ENCODE measurements around the gene APAF1. TPM values are rescaled to one million over a fixed set of nuclear protein-coding genes. Genes with fewer than 3 reads are reported as not detected.

APAF1 gene
- total and polyA plus RNA-seq, 2 donors (not counting 3 experiments of a cell fraction or from before 2014, with no cell fraction given): 7.2 to 35.2 TPM

DNA sequence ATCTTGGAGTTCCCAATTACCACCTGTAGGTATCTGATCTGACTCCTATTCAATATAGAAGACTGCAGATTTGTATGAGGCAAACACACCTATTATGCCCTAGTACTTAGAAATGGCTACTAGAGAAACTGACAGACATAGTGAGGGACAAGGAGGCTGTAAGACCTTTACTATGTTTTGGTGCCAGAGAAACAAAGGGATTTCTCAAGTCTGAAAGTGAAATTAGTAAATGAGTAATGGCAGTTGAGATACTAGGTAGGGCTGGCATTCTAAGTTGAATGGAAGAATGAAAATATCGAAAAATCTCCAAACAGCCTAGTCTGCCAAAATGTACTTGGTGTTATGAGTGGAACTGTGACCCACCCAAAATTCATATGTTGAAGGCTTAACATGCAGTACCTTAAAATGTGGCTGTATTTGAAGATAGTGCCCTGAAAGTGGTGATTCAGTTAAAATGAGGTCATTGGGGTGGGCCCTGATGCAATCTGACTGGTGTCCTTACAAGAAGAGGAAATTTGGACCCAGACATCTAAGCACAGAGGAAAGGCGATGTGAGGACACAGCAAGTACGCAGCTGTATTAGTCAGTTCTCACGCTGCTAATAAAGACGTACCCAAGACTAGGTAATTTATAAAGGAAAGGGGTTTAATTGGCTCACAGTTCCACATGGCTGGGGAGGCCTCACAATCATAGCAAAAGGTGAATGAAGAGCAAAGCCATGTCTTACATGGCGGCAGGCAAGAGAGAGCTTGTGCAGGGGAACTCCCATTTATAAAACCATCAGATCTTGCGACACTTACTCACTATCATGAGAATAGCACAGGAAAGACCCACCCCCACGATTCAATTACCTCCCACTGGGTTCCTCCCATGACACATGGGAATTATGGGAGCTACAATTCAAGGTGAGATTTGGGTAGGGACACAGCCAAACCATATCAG, 127.0 kb downstream of the APAF1 start:
- BruUV-seq (replicated peaks): no TSS peak
- Histone ChIP-seq H3K9me3 (replicated peaks; ENCODE audit: control insufficient read depth, insufficient read depth, low read length) (no peaks in the 10 kb centered on the region), H3K4me1 (ENCODE audit: control insufficient read depth, extremely low read depth, insufficient read depth, low read length) (no peaks in the 10 kb centered on the region), H3K27me3 (ENCODE audit: control insufficient read depth in 2 of 2, insufficient read depth in 2 of 2, low read length in 2 of 2) (no peaks in the 10 kb centered on the region), H2AFZ (ENCODE audit: low read depth, low read length) (no peak overlapping the region), H3K79me2 (ENCODE audit: control insufficient read depth, insufficient read depth, low read length) (no peaks in the 10 kb centered on the region), H3K9ac (replicated peaks; ENCODE audit: extremely low read depth, insufficient read depth, low read length) (no peak overlapping the region), H3K36me3 (ENCODE audit: control insufficient read depth in 2 of 2, extremely low read depth in 1 of 2, insufficient read depth in 2 of 2, low read length in 2 of 2) (no peaks in the 10 kb centered on the region), H3K9me1 (replicated peaks; ENCODE audit: control insufficient read depth, extremely low read depth, insufficient read depth, low read length) (no peaks in the 10 kb centered on the region), H3K4me3 (replicated peaks in 1 of 3; ENCODE audit: insufficient read depth in 1 of 3, low read depth in 1 of 3, low read length in 3 of 3) (no peak overlapping the region), H3K27ac (ENCODE audit: insufficient read depth, low read depth, low read length) (no peak overlapping the region), H3K4me2 (ENCODE audit: insufficient read depth, low read length) (no peak overlapping the region), H4K20me1 (replicated peaks; ENCODE audit: control insufficient read depth, extremely low read depth, insufficient read depth, low read length) (no peaks in the 10 kb centered on the region)
- TF ChIP-seq FOS (IDR thresholded peaks at IDR 0.05; ENCODE audit: borderline replicate concordance, insufficient read depth, low read length): no peak
- TF ChIP-seq POLR2AphosphoS5 (IDR thresholded peaks at IDR 0.05; ENCODE audit: insufficient read depth, low read depth, low read length): no peak
- no peak for TF ChIP-seq POLR2A (IDR thresholded peaks at IDR 0.05; ENCODE audit: low read depth, low read length)
- no peak for TF ChIP-seq MYC (IDR thresholded peaks at IDR 0.05; ENCODE audit: low read depth, low read length)
- no peak for TF ChIP-seq EZH2 (IDR thresholded peaks at IDR 0.05; ENCODE audit: borderline replicate concordance, low read depth, low read length, severe bottlenecking)
- no peak for TF ChIP-seq GATA2 (IDR thresholded peaks at IDR 0.05; ENCODE audit: insufficient read depth, insufficient read length, low read depth, low read length)
- no peak for TF ChIP-seq CTCF (IDR thresholded peaks at IDR 0.05; ENCODE audit: extremely low read depth in 1 of 2, insufficient read depth in 1 of 2, low read depth in 1 of 2, low read length in 2 of 2)
- no peak for TF ChIP-seq JUN (IDR thresholded peaks at IDR 0.05; ENCODE audit: borderline replicate concordance, insufficient read depth, insufficient read length, low read depth)
- TF ChIP-seq, protein P1, sequence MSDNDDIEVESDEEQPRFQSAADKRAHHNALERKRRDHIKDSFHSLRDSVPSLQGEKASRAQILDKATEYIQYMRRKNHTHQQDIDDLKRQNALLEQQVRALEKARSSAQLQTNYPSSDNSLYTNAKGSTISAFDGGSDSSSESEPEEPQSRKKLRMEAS (IDR thresholded peaks at IDR 0.05; ENCODE audit: insufficient read depth, insufficient read length): no peak
- POLR2A ChIA-PET: no interaction called here
- dilution Hi-C loops (cut with MboI; ENCODE audit: extremely low pct_ligation_motif_present, low sequenced_read_pairs): no loop called here
- DNase-seq (ENCODE audit: low read depth, low spot score) (no peak), FAIRE-seq (no peak)
- intact Hi-C loops (cut with micrococcal nuclease): no loop called here
- CTCF ChIA-PET: no interaction called here
